Activated CD8-positive, alpha-beta memory T cell treated with anti-CD3 and anti-CD28 coated beads, Interleukin-2, amount 50 U/mL, for 24 hours (primary cell): ENCODE results near the gene TBCEL.
"Not testable (repeated sequence)": the region's sequence is repeated elsewhere in the genome, so short reads cannot be mapped to it uniquely, and the experiment has no call there.

ENCODE experiments used
- DNase-seq: peaks from one replicate; pipeline ENCODE4 v3.0.0-alpha.2; 2020; ENCODE audit errors: extremely low read depth

Gene TBCEL

GRCh38 chr11:121029813-121030445, 6.0 kb downstream of the TBCEL start:
- no peak for DNase-seq

DNA sequence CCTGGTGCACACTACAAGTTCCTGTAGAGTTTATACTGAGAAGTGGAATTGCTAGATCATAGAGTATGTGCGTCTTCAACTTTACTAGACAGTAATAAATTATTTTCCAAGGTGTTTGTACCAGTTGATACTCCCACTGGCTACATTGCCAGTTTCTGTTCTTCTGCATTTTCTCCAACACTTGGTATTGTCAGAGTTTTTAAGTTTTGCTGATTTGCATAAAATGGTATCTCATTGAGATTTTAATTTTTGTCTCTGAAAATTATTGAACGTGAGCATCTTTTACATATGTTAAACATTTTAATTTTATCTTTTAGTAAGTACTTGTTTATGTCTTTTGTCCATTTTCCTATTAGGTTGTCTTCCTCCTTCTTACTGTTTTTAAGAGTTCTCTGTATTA, 7.3 kb downstream of the TBCEL start:
- DNase-seq: no peak

- DNase-seq: not testable (repeated sequence)
Measured at GRCh38 chr11:121031648-121032047, 7.7 kb downstream of the TBCEL start.

GRCh38 chr11:121032546-121032945, 8.6 kb downstream of the TBCEL start:
- DNase-seq: no peak

DNA sequence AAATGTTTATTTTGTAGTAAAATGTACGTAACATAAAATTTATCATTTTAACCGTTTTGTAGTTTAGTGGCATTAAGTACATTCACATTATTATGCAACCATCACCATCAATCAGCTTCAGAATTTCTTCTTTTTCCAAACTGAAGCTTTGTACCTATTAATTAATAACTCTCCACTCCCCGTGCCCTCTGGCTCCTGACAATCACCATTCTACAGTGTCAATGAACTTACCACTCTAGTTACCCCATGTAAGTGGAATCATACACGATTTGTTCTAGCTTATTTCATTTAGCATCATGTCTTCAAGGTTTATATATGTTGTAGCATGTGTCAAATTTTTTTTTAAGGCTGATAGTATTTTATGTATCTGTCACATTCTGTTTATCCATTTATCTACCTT, 9.7 kb downstream of the TBCEL start:
- DNase-seq: no peak

GRCh38 chr11:121035169-121035755, 11.4 kb downstream of the TBCEL start:
- no peak for DNase-seq

DNA sequence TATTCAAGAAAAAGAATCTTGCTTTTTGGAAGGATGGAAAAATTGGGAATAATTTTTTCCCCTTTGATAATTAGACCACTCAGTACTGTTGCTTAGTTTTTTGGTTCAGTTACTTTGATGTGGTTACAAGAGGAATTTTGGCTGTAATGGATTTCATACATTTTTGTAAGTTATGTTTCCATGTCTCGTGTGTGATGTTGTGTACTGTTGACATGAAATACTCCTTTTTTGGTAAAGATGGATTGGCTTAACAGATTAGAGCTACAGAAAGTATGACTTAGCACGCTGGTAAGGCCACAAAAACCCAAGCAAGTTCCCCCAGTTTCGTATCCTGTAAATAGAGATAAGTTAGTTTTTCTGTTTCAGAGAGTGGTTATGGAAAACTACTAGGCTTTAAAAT, 11.9 kb downstream of the TBCEL start:
- DNase-seq: no peak

DNA sequence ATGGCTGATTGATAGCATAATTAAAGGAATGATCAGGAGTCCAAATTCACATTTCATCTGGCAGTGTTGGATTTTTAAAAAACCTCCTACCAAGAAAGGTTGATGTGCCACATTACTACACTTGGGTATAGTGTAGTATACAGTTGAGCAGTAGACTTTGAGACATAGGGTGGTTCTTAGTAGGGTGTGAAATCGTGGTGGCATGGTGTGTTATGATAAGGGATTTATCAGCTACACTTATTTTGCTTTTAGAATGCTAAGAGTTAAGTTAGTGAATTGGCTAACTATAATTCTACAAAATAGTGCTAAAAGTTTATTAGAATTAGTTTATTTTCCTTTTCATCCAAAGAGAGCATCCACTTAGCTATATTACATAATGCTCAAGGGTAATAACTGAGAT, 13.1 kb downstream of the TBCEL start:
- no peak for DNase-seq

GRCh38 chr11:121038648-121039409, 14.9 kb downstream of the TBCEL start:
- no peak for DNase-seq

DNA sequence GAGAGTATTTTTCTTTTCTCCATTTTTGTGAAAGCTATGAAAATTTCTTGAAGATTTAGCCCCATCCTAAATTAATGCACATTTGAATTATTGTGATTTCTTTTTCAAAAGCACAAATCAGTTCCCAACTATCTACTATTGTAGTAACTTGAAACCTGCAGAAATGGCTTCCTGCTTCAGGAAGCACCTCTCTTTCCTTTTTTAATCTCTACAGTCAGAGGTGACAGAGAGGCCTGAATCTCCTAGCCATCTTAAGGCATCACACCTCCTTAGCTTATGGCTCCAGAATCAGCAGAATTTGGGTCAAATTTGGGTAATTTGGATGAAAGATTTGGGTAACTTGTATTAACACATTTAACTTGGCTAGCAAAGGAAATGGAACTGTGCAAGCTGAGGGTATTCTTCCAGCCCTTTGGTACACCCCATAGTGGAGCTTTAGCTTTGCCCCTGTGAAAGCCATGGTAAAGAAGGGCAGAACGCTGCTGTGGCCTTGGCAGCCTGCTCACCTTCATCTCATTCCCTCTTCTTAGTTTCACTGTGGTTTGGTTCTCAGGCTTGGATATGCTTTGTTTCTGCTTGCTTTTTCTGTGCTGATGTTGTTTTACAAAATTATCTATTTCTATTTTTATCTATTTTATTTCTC, 16.2 kb downstream of the TBCEL start:
- DNase-seq: no peak

GRCh38 chr11:121040614-121041002, 16.7 kb downstream of the TBCEL start:
- no peak for DNase-seq

DNA sequence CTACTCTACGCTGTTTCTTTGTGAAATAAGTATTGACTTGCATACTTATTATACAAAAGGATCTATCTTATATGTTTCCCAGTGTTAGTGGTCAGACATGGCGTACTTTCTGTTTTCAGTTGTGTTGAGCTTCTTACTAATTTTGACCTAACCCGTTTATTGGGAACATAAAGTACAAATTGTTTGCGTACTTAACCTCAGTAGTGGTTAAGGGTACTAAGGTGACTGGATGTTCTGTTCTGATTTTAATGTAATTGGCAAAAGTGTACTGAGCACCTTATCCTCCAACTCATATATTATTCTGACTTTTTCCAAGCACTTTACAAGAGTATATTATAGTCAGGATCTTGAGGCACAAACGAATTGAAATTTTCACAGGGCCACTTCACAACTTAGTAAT, 17.2 kb downstream of the TBCEL start:
- no peak for DNase-seq

- DNase-seq: no peak
Measured at GRCh38 chr11:121042296-121042695, 18.4 kb downstream of the TBCEL start.

GRCh38 chr11:121047926-121048325, 24.0 kb downstream of the TBCEL start:
- no peak for DNase-seq

DNA sequence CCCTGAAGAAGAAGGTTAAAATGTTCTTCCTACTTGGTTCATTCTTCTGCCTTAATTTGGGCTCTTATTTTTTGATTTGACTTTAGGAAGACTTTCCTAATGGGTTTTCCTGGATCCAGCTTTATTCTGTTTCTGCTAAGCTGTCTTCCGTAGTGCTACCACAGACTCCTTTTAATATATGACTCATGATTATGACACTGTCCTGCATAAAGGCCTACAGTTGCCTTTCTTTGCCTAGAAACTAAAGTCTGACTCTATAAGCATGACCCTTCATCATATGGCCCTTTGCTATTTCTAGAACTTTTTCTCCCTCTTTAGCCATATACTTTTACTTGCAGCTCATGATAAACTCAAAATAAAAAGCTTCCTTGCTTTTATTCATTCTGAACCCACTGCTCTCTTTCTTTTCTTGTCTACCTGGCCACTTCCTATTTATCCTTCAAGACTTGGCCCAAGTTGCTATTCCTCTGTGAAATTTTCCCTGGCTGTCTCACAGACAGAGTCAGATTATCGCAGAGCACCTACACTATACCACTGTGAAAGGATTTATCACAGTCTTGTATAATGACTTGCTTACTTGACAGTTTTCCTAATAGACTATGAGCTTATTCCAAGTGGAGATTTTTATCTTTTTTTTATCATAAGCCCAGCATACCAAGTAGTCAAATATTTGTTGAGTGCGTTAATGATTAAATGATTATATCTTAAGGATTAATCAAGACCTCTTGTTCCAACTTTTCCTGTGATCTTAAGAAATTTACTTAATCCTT, 24.7 kb downstream of the TBCEL start:
- no peak for DNase-seq

DNA sequence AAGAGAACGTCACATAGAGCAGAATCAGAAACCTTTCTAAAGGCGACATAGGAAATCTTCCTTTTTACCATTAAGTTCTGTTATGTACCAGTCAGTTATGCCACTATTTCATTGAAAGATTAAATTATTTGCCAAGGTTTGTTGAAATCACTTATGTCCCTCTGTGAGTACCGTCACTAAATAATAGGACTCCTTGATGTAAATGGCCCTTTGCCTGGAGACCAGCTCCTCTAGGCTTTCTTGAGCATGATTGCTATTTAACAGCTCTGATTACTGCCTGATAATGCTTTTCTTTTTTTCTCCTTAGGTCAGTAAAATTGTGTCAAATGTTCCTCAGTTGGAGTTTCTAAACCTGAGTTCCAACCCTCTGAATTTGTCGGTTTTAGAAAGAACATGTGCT, 29.3 kb downstream of the TBCEL start:
- DNase-seq: no peak

DNA sequence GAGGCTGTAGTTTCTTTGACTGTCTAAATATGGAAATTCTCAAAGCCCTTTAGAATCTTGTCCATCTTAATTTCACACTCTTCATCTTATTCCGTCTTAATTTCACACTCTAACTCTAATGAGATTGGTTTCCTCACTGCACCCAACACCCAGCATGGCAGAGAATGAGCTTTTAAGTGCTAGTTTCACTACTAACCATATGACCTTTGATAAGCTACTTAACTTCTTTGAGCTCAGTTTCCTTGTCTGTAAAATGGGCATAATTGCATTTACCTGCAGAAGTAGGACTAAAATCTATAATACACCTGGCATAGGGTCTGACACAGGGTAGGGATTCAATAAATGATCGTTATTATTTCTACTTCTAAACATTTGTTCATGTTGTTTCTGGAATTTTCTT, 30.4 kb downstream of the TBCEL start:
- no peak for DNase-seq

DNA sequence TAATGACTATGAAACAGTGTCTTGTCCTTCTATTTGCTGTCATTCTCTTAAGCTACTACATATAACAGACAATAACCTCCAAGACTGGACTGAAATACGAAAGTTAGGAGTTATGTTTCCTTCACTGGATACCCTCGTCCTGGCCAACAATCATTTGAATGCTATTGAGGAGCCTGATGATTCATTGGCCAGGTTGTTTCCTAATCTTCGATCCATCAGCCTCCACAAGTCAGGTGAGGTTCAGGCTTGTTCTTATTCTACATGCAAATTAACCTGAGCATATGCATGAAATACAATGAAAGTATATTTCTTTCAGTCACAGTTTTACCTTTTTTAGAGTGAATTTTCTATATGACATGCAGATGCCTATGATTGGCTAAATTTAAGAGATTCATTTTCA, 31.2 kb downstream of the TBCEL start:
- no peak for DNase-seq

DNA sequence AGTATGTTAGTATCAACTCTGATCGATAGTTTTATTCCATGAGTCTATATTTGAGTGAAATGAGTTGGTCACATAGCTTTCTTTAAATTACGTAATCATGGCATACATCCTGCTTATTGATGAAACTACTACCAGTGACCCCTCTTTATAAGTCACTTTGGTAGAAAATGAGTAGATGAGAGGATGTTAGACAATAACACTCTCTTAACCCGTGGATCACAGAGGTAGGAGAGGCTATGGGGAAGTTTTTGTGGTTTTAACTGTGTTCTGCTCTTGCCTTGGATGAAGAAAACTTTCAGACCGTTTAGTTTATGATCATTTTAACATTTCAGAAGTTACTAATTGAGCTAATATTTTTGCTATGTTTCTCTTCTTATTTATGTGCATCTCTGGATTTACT, 34.0 kb downstream of the TBCEL start:
- no peak for DNase-seq

DNA sequence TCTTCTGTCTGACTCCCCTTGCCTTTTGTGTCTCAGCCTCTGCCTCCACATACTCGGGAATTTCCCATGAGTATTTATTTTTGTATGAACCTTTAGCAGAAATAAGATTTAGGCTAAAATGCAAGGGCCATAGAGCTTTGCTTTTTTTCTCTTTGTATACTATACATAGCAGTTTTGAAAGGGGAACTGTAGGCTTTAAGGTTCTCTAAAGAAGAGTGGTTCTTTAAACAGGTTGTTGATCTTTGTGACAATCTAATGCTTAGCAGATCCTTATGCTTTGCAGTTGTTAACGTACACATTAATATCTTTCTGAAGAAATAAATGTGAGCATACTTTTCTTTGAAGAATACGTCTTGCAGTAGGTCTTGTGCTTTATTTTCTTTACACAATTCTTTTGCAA, 35.0 kb downstream of the TBCEL start:
- DNase-seq: no peak

DNA sequence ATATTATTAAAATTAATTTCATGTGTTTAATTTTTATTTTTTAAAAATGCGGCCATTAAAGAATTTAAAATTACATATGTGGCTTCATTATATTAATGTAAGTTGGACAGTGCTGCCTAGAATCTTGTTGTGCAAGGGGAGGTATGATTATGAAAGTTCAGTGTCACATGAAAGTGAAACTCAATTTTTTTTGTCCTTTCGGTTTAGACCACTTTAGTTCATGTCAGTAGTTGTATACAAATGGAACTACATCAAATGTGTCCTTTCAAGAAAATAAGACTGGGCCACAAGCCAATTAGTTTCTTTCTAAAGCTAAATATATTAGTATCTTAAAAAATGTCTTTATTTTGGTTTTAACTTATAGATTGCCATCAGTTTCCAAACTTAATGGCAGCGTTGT, 35.7 kb downstream of the TBCEL start:
- no peak for DNase-seq

GRCh38 chr11:121063728-121064127, 39.8 kb downstream of the TBCEL start:
- no peak for DNase-seq
